Loucy (cell line): Measurements from ENCODE around the gene RPIA.

Experiments
- H2AFZ ChIP-seq: fragments of 200-600 bp; sonication (generic); 2 replicates; pipeline ENCODE4 v1.6.0; 2016; ENCODE audit warnings: antibody characterized with exemption, mild to moderate bottlenecking, low read length, moderate library complexity
- H3F3A ChIP-seq: fragments of 200-600 bp; 2 replicates; pipeline ENCODE4 v1.6.0; 2016; ENCODE audit warnings: antibody characterized with exemption, low read depth, mild to moderate bottlenecking
- H3K27me3 ChIP-seq: fragments of 200-600 bp; sonication (generic); 2 replicates; pipeline ENCODE4 v1.6.1; 2014; ENCODE audit warnings: low read length, mild to moderate bottlenecking; ENCODE audit not compliant: insufficient read depth, poor library complexity, severe bottlenecking
- H3K36me3 ChIP-seq: fragments of 200-600 bp; sonication (generic); 2 replicates; pipeline ENCODE4 v1.6.1; 2016; ENCODE audit warnings: low read length; ENCODE audit not compliant: insufficient read depth
- H3K4me1 ChIP-seq: fragments of 200-600 bp; sonication (generic); 2 replicates; pipeline ENCODE4 v1.5.1; 2014; ENCODE audit warnings: low read length, mild to moderate bottlenecking; ENCODE audit not compliant: insufficient read depth, poor library complexity, severe bottlenecking
- H3K4me2 ChIP-seq: fragments of 200-600 bp; sonication (generic); 2 replicates; pipeline ENCODE4 v1.6.0; 2014; ENCODE audit warnings: antibody characterized with exemption, low read length, low read depth, mild to moderate bottlenecking; ENCODE audit not compliant: poor library complexity, severe bottlenecking
- H3K4me3 ChIP-seq: fragments of 200-600 bp; sonication (generic); 2 replicates; pipeline ENCODE4 v1.5.1; 2014; ENCODE audit warnings: low read length, mild to moderate bottlenecking, mixed read lengths; ENCODE audit not compliant: poor library complexity, severe bottlenecking
- H3K79me2 ChIP-seq: fragments of 200-600 bp; sonication (generic); 2 replicates; pipeline ENCODE4 v1.6.1; 2014; ENCODE audit warnings: low read length; ENCODE audit not compliant: insufficient read depth
- H3K9ac ChIP-seq: fragments of 200-600 bp; sonication (generic); 2 replicates; pipeline ENCODE4 v1.6.0; 2014; ENCODE audit warnings: mild to moderate bottlenecking, low read depth, low read length, moderate library complexity; ENCODE audit not compliant: poor library complexity, severe bottlenecking
- H3K9me2 ChIP-seq: fragments of 200-600 bp; sonication (generic); replicated peaks from 2 replicates; pipeline ENCODE4 v1.6.1; 2016; ENCODE audit warnings: low read depth, low read length, mixed read lengths
- H3K9me3 ChIP-seq: fragments of 200-600 bp; sonication (generic); 2 replicates; pipeline ENCODE4 v1.6.1; 2014; ENCODE audit warnings: mild to moderate bottlenecking, antibody characterized with exemption, low read length, low read depth; ENCODE audit not compliant: insufficient read depth
- H4K20me1 ChIP-seq: fragments of 200-600 bp; sonication (generic); 2 replicates; pipeline ENCODE4 v1.6.0; 2014; ENCODE audit warnings: antibody characterized with exemption, low read length, mild to moderate bottlenecking; ENCODE audit not compliant: insufficient read depth, poor library complexity, severe bottlenecking
- CTCF ChIP-seq: fragments of 200-600 bp; sonication (generic); conservative IDR thresholded peaks from 2 replicates; pipeline ENCODE4 v1.5.1; 2014; ENCODE audit warnings: mild to moderate bottlenecking, antibody characterized with exemption, low read length
- EZH2phosphoT487 ChIP-seq: fragments of 200-600 bp; IDR thresholded peaks from 2 replicates; pipeline ENCODE4 v1.6.1; 2018; ENCODE audit warnings: antibody characterized with exemption, mild to moderate bottlenecking, moderate library complexity, borderline replicate concordance

The RPIA gene

GRCh38 chr2:88667219-88667618 is 24.3 kb upstream of the RPIA start:
- Histone ChIP-seq H3K36me3 (no peaks in the 10 kb centered on the region), H3K4me3 (no peak overlapping the region), H3K4me2 (no peak overlapping the region), H4K20me1 (no peaks in the 10 kb centered on the region), H3K79me2 (no peaks in the 10 kb centered on the region), H3K9me3 (no peaks in the 10 kb centered on the region), H3K4me1 (no peaks in the 10 kb centered on the region), H3F3A (no peaks in the 10 kb centered on the region), H3K27me3 (no peaks in the 10 kb centered on the region), H3K9ac (no peak overlapping the region), H2AFZ (no peak overlapping the region), H3K9me2 (no peaks in the 10 kb centered on the region)
- no peak for TF ChIP-seq EZH2phosphoT487
- TF ChIP-seq CTCF: peak; percentile 46

GRCh38 chr2:88668862-88669261 is 22.6 kb upstream of the RPIA start:
- Histone ChIP-seq H3K4me3 (no peak overlapping the region), H2AFZ (no peak overlapping the region), H3K9me2 (no peaks in the 10 kb centered on the region), H3K79me2 (no peaks in the 10 kb centered on the region), H3K4me2 (no peak overlapping the region), H3K4me1 (no peaks in the 10 kb centered on the region), H3K27me3 (no peaks in the 10 kb centered on the region), H3K9ac (no peak overlapping the region), H3K36me3 (no peaks in the 10 kb centered on the region), H3K9me3 (no peaks in the 10 kb centered on the region), H4K20me1 (no peaks in the 10 kb centered on the region), H3F3A (no peaks in the 10 kb centered on the region)
- TF ChIP-seq EZH2phosphoT487: no peak
- no peak for TF ChIP-seq CTCF

GRCh38 chr2:88669482-88670214 is 21.8 kb upstream of the RPIA start:
- H3K9me2 ChIP-seq: no peaks in the 10 kb centered on the region
- H3K4me1 ChIP-seq: no peaks in the 10 kb centered on the region
- TF ChIP-seq EZH2phosphoT487: no peak
- peak; percentile 79 for TF ChIP-seq CTCF
- no peaks in the 10 kb centered on the region for H3K79me2 ChIP-seq
- H3K9me3 ChIP-seq: no peaks in the 10 kb centered on the region
- H3K4me3 ChIP-seq: no peak overlapping the region
- H3K27me3 ChIP-seq: no peaks in the 10 kb centered on the region
- no peaks in the 10 kb centered on the region for H4K20me1 ChIP-seq
- no peaks in the 10 kb centered on the region for H3F3A ChIP-seq
- H3K4me2 ChIP-seq: no peak overlapping the region
- no peaks in the 10 kb centered on the region for H3K36me3 ChIP-seq
- no peak overlapping the region for H3K9ac ChIP-seq
- H2AFZ ChIP-seq: no peak overlapping the region
